Right renal cortex interstitium (tissue), 3 donors: Measurements from ENCODE around the gene DRAM2. TPM values are rescaled to one million over a fixed set of nuclear protein-coding genes. Genes with fewer than 3 reads are reported as not detected.
"Not testable (repeated sequence)": the region's sequence is repeated elsewhere in the genome, so short reads cannot be mapped to it uniquely, and the experiment has no call there.

Source experiments
- DNase-seq, 3 donors: peaks; one replicate each; pipeline ENCODE4 v3.0.0-alpha.2; 2013; ENCODE audit warnings: low read depth in 3 of 3, low spot score in 2 of 3
- polyA plus RNA-seq, 3 donors: library from polyadenylated mRNA; unstranded; fragments of 120-200 nt; gene quantifications; one replicate each; pipeline ENCODE4 v1.2.1, GENCODE V29; 2013; ENCODE audit not compliant: insufficient read length in 3 of 3

DRAM2 gene
- polyA plus RNA-seq, 3 donors, result 78.4 to 81.9 (median 79.7) TPM

DNA sequence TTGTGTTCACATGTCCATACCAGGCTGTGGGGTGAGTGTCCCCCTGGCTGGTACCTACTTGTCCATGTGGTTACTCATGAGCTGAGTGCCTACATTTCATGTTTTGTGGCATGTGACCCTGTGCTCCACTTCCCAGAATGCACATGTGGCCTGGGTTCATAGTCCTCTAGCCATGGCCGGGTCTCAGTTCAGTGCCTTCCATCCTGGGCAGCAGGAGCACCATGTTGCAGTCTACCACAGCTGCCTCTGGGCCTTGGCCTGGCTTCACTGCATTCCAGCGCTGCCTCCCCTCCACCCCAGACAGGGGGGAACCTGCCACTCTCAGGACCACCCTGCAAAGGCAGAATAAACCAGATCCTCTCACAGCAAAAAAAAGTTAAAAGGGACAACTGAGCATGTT, 5.6 kb upstream of the DRAM2 start:
- DNase-seq, result no peak

DNA sequence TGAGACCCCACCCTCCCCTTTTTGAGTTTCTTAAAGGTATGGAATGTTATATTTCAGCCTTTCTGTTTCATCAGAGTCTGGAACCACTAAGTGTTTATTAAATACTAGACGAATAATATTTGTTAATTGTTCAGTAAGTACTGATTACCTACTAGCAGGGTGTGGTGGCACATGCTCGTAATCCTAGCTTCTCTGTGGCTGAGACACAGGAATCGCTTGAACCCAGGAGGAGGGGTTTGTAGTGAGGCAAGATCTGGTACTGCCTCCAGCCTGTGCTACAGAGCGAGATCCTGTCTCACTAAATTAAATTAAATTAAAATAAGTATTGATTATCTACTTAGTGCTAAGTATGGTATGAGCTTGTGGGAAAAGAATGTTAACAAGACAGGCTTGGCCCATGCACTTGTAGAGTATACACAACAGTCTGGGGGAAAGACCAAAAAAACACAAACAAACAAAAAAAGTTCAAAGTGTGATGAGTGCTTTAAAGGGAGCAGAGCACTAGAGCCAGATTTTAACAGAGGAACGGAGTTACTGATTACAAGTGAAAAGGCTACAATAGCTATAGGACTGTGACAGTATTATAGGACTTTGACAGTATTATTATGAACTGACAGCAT, 2.6 kb upstream of the DRAM2 start:
- no peak for DNase-seq

DNA sequence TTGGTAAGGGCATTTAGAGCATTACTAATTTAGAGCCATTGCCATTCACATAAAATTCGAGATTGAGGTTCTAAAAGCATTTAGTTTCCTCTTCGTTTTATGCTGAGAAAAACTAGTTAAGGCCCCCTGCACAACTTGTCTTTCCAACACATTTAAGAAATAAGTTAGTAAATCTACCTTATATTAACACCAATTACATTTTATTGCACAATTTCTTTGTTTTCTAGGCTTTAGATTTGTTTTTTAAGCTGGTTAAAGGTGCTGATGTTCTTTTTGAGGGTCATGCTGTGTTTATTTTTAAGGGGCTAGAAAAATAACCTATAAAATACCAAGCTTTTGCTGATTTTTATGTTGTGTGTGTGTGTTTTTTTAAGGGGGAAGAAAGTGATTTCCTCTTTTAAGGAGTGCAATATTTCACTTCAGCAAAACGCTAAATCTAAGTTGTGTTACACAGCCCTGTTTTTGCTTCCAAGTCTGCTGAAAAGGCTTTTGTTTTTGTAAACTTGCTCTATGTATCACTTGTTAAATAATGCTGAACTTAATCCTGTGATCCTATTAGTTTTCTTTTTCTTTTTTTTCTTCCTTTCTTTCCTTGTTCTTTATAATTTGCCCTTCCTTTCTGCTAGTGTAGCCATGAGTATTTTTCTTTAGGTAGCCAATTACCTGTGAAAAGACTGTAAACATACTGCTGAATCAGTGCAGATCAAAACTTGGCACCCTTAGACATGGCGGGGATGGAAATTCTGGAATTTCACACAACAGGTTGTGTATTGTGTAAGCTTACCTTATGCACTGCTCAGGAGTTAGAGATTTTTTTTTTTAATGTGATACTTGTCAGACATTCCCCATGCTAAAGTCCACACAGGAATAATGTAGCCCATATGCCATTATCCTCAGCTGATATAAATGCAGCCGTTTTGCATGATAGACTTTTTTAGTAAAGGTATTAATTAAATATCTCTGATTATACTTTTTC, 1.6 kb upstream of the DRAM2 start:
- no peak for DNase-seq

DNA sequence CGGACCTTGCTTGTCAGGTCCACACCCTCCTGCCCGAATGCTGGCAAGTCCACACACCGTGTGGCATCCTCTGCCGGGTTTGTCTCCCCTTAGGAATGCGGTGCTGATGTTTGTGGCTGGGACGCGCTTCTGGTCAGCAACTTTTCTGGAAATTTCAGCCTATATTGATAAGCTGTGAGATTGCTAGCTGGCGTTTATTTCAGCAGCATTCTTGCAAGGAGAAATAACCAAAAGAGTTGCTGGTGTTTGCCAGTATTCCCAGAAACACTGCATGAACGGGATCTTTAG, 731 bp upstream of the DRAM2 start:
- peak in 1 of 3 donors; percentile 21 for DNase-seq

DNA sequence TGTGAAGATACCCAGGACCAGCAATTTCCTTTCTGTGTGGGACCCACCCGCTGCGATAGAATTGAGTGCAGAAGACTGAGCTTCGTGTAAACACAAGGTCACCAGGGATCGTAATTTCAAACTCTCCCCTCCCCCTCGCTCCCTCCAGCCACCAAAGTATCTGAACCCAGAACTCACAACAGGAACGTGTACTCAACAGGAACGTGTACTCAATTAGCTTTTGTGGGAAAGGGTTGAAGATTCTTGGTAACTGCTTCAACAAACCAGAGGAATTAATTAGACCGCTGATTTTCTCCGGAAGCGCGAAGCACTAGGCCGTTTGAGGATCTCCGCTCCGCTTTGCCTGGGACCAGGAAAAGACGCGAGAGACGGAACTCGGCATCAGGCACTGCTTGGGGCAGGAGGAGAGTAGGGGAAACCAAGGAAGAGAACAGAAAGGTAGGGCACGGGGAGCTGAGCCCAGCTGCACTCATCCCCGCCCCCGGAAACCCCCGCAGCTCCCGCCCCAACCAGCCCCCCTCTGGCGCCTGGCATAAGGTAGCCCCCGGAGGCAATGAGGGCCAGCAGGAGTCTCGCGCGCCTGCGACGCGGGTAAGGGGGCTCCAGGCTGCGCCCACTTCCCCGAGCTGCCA, 453 bp downstream of the DRAM2 start:
- peak; percentile 60 to 69 (median 64) for DNase-seq

DNA sequence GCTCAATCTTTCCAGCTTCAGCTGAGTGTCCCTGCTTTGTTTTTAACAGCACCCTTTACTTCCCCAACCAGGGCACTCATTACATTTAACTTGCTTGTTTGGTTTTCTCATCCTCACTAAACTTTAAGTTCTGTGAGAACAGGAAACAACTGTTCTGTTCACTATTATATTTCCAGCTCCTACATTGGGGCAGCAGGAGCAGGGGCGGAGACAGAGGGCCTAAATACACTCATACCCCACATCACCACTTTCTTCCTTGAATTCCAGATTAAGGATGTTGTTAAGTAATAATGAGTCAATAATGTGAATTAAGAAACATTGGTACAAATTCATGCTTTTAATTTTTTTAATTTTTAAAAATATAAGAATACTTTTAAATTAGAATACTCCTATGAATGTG, 6.0 kb downstream of the DRAM2 start:
- DNase-seq, result no peak

DNA sequence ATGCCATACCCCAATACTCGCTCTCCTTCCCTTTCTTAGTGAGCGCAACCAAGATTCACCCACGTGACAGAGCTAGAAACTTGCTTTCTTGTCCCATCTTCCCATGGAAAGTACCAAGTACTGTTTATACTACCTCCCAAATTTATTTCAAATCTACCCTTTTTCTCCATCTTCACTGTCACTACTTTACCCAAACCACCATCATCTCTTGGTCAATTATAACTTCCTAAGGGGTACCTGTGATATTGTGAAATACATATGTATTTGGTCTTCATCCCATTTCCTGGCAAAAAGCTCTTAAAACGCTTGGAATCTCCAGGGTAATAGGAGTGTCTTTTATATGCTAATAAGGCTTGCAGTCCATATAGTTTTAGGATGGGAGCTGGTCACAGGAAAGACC, 8.2 kb downstream of the DRAM2 start:
- no peak for DNase-seq

- no peak for DNase-seq
Measured at GRCh38 chr1:111129376-111129775, 10.5 kb downstream of the DRAM2 start.

DNA sequence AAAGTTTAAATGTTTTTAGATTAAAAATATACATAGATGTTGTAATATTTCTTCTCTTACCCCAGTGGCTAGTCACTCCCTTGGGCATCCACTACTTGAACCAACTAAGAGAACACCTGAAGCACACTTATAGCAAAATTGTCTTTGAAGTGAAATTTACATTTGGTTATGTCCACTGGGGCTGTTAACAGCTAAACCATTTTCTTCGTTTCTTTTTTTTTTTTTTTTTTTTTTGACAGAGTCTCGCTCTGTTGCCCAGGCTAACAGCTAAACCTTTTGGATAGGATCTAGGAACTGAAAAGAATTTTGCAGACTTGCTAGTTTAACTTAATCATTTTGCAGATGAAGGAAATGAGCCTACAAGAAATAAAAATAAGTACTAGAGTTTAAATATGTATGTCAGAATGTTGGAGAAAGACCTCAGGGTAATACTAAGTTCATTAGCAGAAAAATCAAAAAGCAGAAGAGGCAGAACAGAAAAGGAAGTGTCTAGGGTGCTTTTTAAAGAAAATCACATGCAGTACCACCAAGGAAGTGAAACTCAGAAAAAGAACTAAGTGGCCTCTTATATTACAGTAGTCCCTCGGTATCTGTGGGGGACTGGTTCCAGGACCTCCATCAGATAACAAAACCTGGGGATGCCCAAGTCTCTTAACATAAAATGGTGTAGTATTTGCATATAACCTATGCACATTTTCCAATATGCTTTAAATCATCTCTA, 11.8 kb downstream of the DRAM2 start:
- no peak for DNase-seq

- DNase-seq, result no peak
Measured at GRCh38 chr1:111126354-111126753, 13.5 kb downstream of the DRAM2 start.

- DNase-seq, result no peak
Measured at GRCh38 chr1:111116496-111116895, 23.4 kb downstream of the DRAM2 start.

- peak in 1 of 3 donors; percentile 3 for DNase-seq
Measured at GRCh38 chr1:111110197-111110899, 29.5 kb downstream of the DRAM2 start.

GRCh38 chr1:111104981-111105380, 34.9 kb downstream of the DRAM2 start:
- no peak for DNase-seq

GRCh38 chr1:111101854-111102642, 37.8 kb downstream of the DRAM2 start:
- no peak for DNase-seq

DNA sequence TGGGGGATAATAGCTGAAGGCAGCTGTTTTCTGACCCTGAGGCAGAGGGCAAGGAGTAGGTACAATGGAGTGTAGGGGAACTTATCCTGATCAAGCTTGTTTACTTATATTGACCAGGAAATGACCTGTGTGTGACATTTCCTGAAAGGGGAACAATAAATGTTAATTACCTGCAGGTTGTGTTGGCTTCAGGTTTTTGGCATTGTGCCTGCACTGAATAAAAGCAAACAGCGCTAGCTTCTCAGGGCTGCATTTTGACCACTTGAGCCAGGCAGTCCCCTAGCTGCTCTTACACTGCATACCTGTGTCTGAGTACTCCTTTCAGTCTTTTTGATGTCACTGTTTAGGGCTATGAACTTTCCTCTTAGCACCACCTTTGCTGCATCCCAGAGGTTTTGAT, 40.6 kb downstream of the DRAM2 start:
- DNase-seq, result no peak

DNA sequence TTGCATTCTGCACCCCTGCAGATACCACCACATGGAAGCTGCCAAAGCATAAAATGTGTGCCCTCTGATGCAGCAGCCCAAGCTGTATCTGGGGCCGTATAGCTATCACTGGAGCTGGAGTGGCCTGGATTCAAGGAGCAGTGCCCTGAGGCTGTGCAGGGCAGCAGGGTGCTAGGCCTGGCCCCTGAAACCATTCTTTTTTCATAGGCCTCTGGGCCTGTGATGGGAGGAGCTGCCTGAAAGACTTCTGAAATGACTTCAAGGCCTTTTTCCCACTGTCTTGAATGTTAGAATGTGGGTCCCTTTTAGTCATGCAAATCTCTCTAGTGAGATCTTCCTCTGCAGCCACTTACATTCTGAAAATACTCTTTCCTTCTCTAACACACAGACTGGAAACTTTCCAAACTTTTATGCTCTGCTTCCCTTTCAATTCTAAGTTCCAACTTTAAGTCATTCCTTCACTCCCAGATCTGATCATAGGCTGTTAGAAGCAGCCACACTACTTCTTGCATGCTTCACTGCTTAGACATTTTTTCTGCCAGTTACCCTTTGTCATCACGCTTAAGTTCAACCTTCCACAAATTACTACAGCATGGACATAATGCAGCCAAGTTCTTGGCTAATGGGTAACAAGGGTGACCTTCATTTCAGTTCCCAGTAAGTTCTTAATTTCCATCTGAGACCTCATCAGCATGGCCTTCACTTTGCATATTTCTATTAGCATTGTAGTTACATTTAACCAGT, 42.4 kb downstream of the DRAM2 start:
- DNase-seq, result no peak

- DNase-seq, result not testable (repeated sequence)
Measured at GRCh38 chr1:111095421-111095820, 44.5 kb downstream of the DRAM2 start.

DNA sequence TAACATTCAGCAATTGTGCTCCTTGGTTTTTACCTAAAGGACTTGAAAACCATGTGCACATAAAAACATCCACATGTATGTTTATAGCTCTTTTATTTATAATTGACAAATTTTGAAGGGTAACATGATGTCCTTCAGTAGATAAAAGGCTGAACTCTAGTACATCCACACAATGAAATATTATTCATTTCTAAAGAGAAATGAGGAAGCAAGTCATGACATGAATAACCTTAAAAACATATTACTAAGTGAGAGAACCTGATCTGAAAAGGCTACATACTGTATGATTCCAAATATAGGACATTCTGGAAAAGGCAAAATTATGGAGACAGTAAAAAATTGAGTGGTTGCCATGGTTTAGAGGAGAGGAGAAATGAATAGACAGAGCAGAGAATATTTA, 50.3 kb downstream of the DRAM2 start:
- DNase-seq, result no peak

DNA sequence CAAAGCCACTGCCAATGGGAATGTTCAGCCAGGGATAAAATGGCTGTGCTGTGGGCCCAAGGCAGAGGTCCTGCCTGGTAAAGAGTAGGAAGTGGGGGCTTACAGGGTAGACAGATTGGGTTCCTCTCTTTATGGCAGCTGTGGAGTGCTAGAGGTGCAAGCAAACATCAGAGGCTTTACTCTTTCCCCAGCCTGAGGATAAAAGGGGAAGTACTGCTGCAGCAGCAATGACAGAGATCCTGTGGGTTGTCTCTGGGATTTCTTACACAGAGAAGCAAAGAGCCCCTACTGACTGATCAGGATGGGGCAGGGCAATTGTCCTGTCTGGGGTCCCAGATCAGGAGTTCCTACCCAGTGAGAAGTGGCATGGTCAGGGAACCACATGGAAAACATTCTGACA, 54.2 kb downstream of the DRAM2 start:
- DNase-seq, result no peak
